ENCODE data around the gene OGA.

The OGA gene

GRCh38 chr10:101812606-101813005, 5.6 kb downstream of the OGA start:
- Histone ChIP-seq H3K9me3 (no peaks in the 10 kb centered on the region), H3K4me3 (no peak overlapping the region), H3K27me3 (no peaks in the 10 kb centered on the region), H3K4me1 (peaks cover 0 to 52% (median 28%) of the 10 kb centered on the region in 4 donors), H3K27ac (no peak overlapping the region), H3K36me3 (peaks cover 38 to 45% (median 39%) of the 10 kb centered on the region in 3 donors)
- TF ChIP-seq CTCF (IDR thresholded peaks at IDR 0.05): no peak
- intact Hi-C loops (cut with DNase I; ENCODE audit: low total_unique reads): no loop called here
- no peak for DNase-seq

GRCh38 chr10:101807158-101807557, 11.1 kb downstream of the OGA start:
- H3K27ac ChIP-seq: no peak overlapping the region
- intact Hi-C loops (cut with DNase I; ENCODE audit: low total_unique reads): no loop called here
- peaks cover 78 to 86% (median 85%) of the 10 kb centered on the region in 3 donors for H3K36me3 ChIP-seq
- no peak for TF ChIP-seq CTCF (IDR thresholded peaks at IDR 0.05)
- no peak overlapping the region for H3K4me3 ChIP-seq
- peaks cover 0 to 24% (median 10%) of the 10 kb centered on the region in 4 donors for H3K4me1 ChIP-seq
- DNase-seq: no peak
- no peaks in the 10 kb centered on the region for H3K9me3 ChIP-seq
- H3K27me3 ChIP-seq: no peaks in the 10 kb centered on the region

- H3K9me3 ChIP-seq: no peaks in the 10 kb centered on the region
- no peak overlapping the region for H3K27ac ChIP-seq
- DNase-seq: no peak
- intact Hi-C loops (cut with DNase I; ENCODE audit: low total_unique reads): no loop called here
- no peak for TF ChIP-seq CTCF (IDR thresholded peaks at IDR 0.05)
- H3K4me1 ChIP-seq: peaks cover 0 to 14% (median 2%) of the 10 kb centered on the region in 4 donors
- no peak overlapping the region for H3K4me3 ChIP-seq
- peaks cover 92 to 96% (median 95%) of the 10 kb centered on the region in 3 donors for H3K36me3 ChIP-seq
- H3K27me3 ChIP-seq: no peaks in the 10 kb centered on the region
Observed at GRCh38 chr10:101803511-101803910, 14.7 kb downstream of the OGA start.

GRCh38 chr10:101797403-101798059, 20.7 kb downstream of the OGA start:
- no peaks in the 10 kb centered on the region for H3K27me3 ChIP-seq
- no peak for DNase-seq
- TF ChIP-seq CTCF (IDR thresholded peaks at IDR 0.05): no peak
- no peak overlapping the region for H3K27ac ChIP-seq
- H3K4me1 ChIP-seq: peaks cover 0 to 14% (median 2%) of the 10 kb centered on the region in 4 donors
- no peaks in the 10 kb centered on the region for H3K9me3 ChIP-seq
- H3K36me3 ChIP-seq: peaks cover 91 to 100% (median 99%) of the 10 kb centered on the region in 3 donors
- H3K4me3 ChIP-seq: no peak overlapping the region
- intact Hi-C loops (cut with DNase I; ENCODE audit: low total_unique reads): no loop called here

- intact Hi-C loops (cut with DNase I; ENCODE audit: low total_unique reads): no loop called here
- H3K36me3 ChIP-seq: peaks cover 91 to 100% (median 99%) of the 10 kb centered on the region in 3 donors
- H3K27me3 ChIP-seq: no peaks in the 10 kb centered on the region
- no peak overlapping the region for H3K4me3 ChIP-seq
- H3K9me3 ChIP-seq: no peaks in the 10 kb centered on the region
- no peak overlapping the region for H3K27ac ChIP-seq
- no peak for TF ChIP-seq CTCF (IDR thresholded peaks at IDR 0.05)
- DNase-seq: no peak
- no peaks in the 10 kb centered on the region for H3K4me1 ChIP-seq
Observed at GRCh38 chr10:101793526-101793925, 24.7 kb downstream of the OGA start.

Measured in tibial artery (tissue), 4 donors.